Measurements from ENCODE around the gene SPATA24.

GRCh38 chr5:139419226-139420192 is 15.6 kb upstream of the SPATA24 start:
- TF ChIP-seq MAX (IDR thresholded peaks at IDR 0.05): no peak
- TF ChIP-seq POLR2A (IDR thresholded peaks at IDR 0.05; ENCODE audit: borderline replicate concordance, extremely low read depth, insufficient read depth, insufficient read length): no peak
- TF ChIP-seq SP1 (IDR thresholded peaks at IDR 0.05; ENCODE audit: low read depth): no peak
- no peak for TF ChIP-seq ZFX (IDR thresholded peaks at IDR 0.05)
- TF ChIP-seq CTCF (IDR thresholded peaks at IDR 0.05 in 2 of 3, conservative IDR thresholded peaks at IDR 0.05 in 1 of 3; ENCODE audit: borderline replicate concordance in 1 of 3, insufficient read depth in 1 of 3, low read depth in 2 of 3, low read length in 2 of 3): no peak
- TF ChIP-seq EZH2 (IDR thresholded peaks at IDR 0.05): no peak
